Mesothelial cell of epicardium (in vitro differentiated cells): ENCODE data around the gene TMEM192. TPM values are rescaled to one million over a fixed set of nuclear protein-coding genes. Genes with fewer than 3 reads are reported as not detected.
"Not testable (repeated sequence)": the region's sequence is repeated elsewhere in the genome, so short reads cannot be mapped to it uniquely, and the experiment has no call there.

Experiments
- DNase-seq, 2 experiments: peaks; one replicate each; pipeline ENCODE4 v3.0.0; 2021; ENCODE audit warnings: low spot score in 2 of 2; ENCODE audit not compliant: unreplicated experiment in 2 of 2
- H3K27ac Mint-ChIP-seq: 2 replicates; pipeline ENCODE4 v1.8.0; 2021; ENCODE audit warnings: mixed read lengths
- H3K27me3 Mint-ChIP-seq: 2 replicates; pipeline ENCODE4 v1.8.0; 2021; ENCODE audit warnings: low read depth, mixed read lengths
- H3K36me3 Mint-ChIP-seq: 2 replicates; pipeline ENCODE4 v1.8.0; 2021; ENCODE audit warnings: mixed read lengths
- H3K4me1 Mint-ChIP-seq: 2 replicates; pipeline ENCODE4 v1.8.0; 2021; ENCODE audit warnings: mixed read lengths
- H3K4me3 Mint-ChIP-seq: 2 replicates; pipeline ENCODE4 v1.8.0; 2021; ENCODE audit warnings: mild to moderate bottlenecking, moderate library complexity, mixed read lengths
- H3K9me3 Mint-ChIP-seq: 2 replicates; pipeline ENCODE4 v1.8.0; 2021; ENCODE audit warnings: mixed read lengths
- CTCF ChIP-seq: fragments of 200-600 bp; sonication (generic); IDR thresholded peaks from one replicate; pipeline ENCODE4 v1.5.0; 2021; ENCODE audit warnings: antibody characterized with exemption; ENCODE audit not compliant: unreplicated experiment
- total RNA-seq: library from RNA; stranded (reverse); gene quantifications from 3 replicates; pipeline ENCODE4 v1.2.1, GENCODE V29; 2021

Gene TMEM192
- total RNA-seq, 1 donor from 2014 or later: 13.9 TPM

- Mint-ChIP-seq H3K9me3 (no peaks in the 10 kb centered on the region), H3K27me3 (peaks cover 24% of the 10 kb centered on the region), H3K27ac (no peak overlapping the region), H3K4me3 (no peak overlapping the region), H3K4me1 (no peaks in the 10 kb centered on the region), H3K36me3 (no peaks in the 10 kb centered on the region)
- peak in 1 of 2 experiments; percentile 85 for DNase-seq
- peak; percentile 94 for TF ChIP-seq CTCF
These were observed 18.7 kb upstream of the TMEM192 start for GRCh38 chr4:165131247-165131832.

- Mint-ChIP-seq H3K4me3 (no peak overlapping the region), H3K9me3 (no peaks in the 10 kb centered on the region), H3K4me1 (no peaks in the 10 kb centered on the region), H3K27ac (no peak overlapping the region), H3K36me3 (no peaks in the 10 kb centered on the region), H3K27me3 (peaks cover 24% of the 10 kb centered on the region)
- no peak for TF ChIP-seq CTCF
- no peak for DNase-seq
These were observed 17.3 kb upstream of the TMEM192 start for GRCh38 chr4:165129924-165130323.

GRCh38 chr4:165125869-165126499, 13.3 kb upstream of the TMEM192 start:
- H3K27ac Mint-ChIP-seq, H3K4me1 Mint-ChIP-seq, H3K9me3 Mint-ChIP-seq, H3K36me3 Mint-ChIP-seq, H3K4me3 Mint-ChIP-seq, DNase-seq: not testable (repeated sequence)
- H3K27me3 Mint-ChIP-seq: peaks cover 20% of the 10 kb centered on the region

GRCh38 chr4:165124488-165124887, 11.8 kb upstream of the TMEM192 start:
- H3K4me3 Mint-ChIP-seq: no peak overlapping the region
- no peak for DNase-seq
- no peak for TF ChIP-seq CTCF
- H3K36me3 Mint-ChIP-seq: no peaks in the 10 kb centered on the region
- no peaks in the 10 kb centered on the region for H3K9me3 Mint-ChIP-seq
- no peak overlapping the region for H3K27ac Mint-ChIP-seq
- H3K4me1 Mint-ChIP-seq: no peaks in the 10 kb centered on the region
- peaks cover 10% of the 10 kb centered on the region for H3K27me3 Mint-ChIP-seq

- H3K36me3 Mint-ChIP-seq: no peaks in the 10 kb centered on the region
- no peak for TF ChIP-seq CTCF
These were observed 5.7 kb upstream of the TMEM192 start for GRCh38 chr4:165118256-165118909.

GRCh38 chr4:165115301-165115700, 2.6 kb upstream of the TMEM192 start:
- Mint-ChIP-seq H3K27ac (no peak overlapping the region), H3K36me3 (no peaks in the 10 kb centered on the region), H3K4me3 (no peak overlapping the region), H3K9me3 (no peaks in the 10 kb centered on the region), H3K27me3 (no peaks in the 10 kb centered on the region), H3K4me1 (peaks cover 19% of the 10 kb centered on the region)
- DNase-seq: no peak
- TF ChIP-seq CTCF: no peak

More at GRCh38 chr4:165118256-165118909, 5.7 kb upstream of the TMEM192 start:
- Mint-ChIP-seq H3K27ac (no peak overlapping the region), H3K4me1 (peaks cover 5% of the 10 kb centered on the region), H3K27me3 (no peaks in the 10 kb centered on the region), H3K9me3 (no peaks in the 10 kb centered on the region), H3K4me3 (no peak overlapping the region)
- no peak for DNase-seq
